WTC11 (cell line): ENCODE results near the gene MED12. TPM values are rescaled to one million over a fixed set of nuclear protein-coding genes. Genes with fewer than 3 reads are reported as not detected.

Experiments
- ATAC-seq: fragments of 200-7000 bp; cut with Tn5 transposase; 2 replicates; pipeline ENCODE4 v1.10.0; 2021; ENCODE audit warnings: mild to moderate bottlenecking, moderate library complexity
- CTCF ChIA-PET: fragments of 300-600 bp; sonication (Branson Sonifier 250); formaldehyde crosslinking; loops from one replicate; lab custom pipeline; 2021; ENCODE audit warnings: antibody characterized with exemption; lab: Charles Lee
- POLR2A ChIA-PET: fragments of 350-600 bp; sonication (Branson Sonifier 250); formaldehyde crosslinking; loops from one replicate; lab custom pipeline; 2021; ENCODE audit warnings: antibody characterized with exemption; lab: Charles Lee
- DNase-seq: peaks from one replicate; pipeline ENCODE4 v3.0.0; 2021; ENCODE audit warnings: low spot score
- H3K27ac Mint-ChIP-seq: 2 replicates; pipeline ENCODE4 v1.8.0; 2021; ENCODE audit warnings: mixed read lengths
- H3K27me3 Mint-ChIP-seq: 2 replicates; pipeline ENCODE4 v1.8.0; 2021; ENCODE audit warnings: low read depth, mild to moderate bottlenecking, moderate library complexity, mixed read lengths
- H3K36me3 Mint-ChIP-seq: 2 replicates; pipeline ENCODE4 v1.8.0; 2021; ENCODE audit warnings: mixed read lengths
- H3K4me1 Mint-ChIP-seq: 2 replicates; pipeline ENCODE4 v1.8.0; 2022; ENCODE audit warnings: mixed read lengths
- H3K4me3 Mint-ChIP-seq: 2 replicates; pipeline ENCODE4 v1.8.0; 2021; ENCODE audit warnings: mild to moderate bottlenecking, moderate library complexity, mixed read lengths
- H3K9me3 Mint-ChIP-seq: 2 replicates; pipeline ENCODE4 v1.8.0; 2021; ENCODE audit warnings: mixed read lengths
- ATF3 ChIP-seq: sonication (generic); formaldehyde crosslinking; conservative IDR thresholded peaks from 2 replicates; pipeline ENCODE4 v1.8.1; 2022; ENCODE audit warnings: mild to moderate bottlenecking, missing genetic modification reagents
- CBFB ChIP-seq: sonication (generic); formaldehyde crosslinking; IDR thresholded peaks from 2 replicates; pipeline ENCODE4 v1.8.1; 2022; ENCODE audit warnings: mild to moderate bottlenecking, low read depth, missing genetic modification reagents
- CTCF ChIP-seq: fragments of 200-600 bp; IDR thresholded peaks from 2 replicates; pipeline ENCODE4 v1.8.0; 2022; ENCODE audit warnings: antibody characterized with exemption
- E2F5 ChIP-seq: sonication (generic); formaldehyde crosslinking; IDR thresholded peaks from 2 replicates; pipeline ENCODE4 v1.8.1; 2022; ENCODE audit warnings: mild to moderate bottlenecking, moderate library complexity, missing genetic modification reagents
- ELF4 ChIP-seq: sonication (generic); formaldehyde crosslinking; IDR thresholded peaks from 2 replicates; pipeline ENCODE4 v1.8.1; 2022; ENCODE audit warnings: low read depth, mild to moderate bottlenecking, moderate library complexity, missing genetic modification reagents
- FOXK1 ChIP-seq: sonication (generic); formaldehyde crosslinking; IDR thresholded peaks from 2 replicates; pipeline ENCODE4 v1.8.0; 2022; ENCODE audit warnings: mild to moderate bottlenecking, moderate library complexity, missing genetic modification reagents
- FOXP1 ChIP-seq: sonication (generic); formaldehyde crosslinking; IDR thresholded peaks from 2 replicates; pipeline ENCODE4 v1.8.0; 2022; ENCODE audit warnings: missing genetic modification reagents, mild to moderate bottlenecking, moderate library complexity, borderline replicate concordance
- HMGXB4 ChIP-seq: sonication (generic); formaldehyde crosslinking; IDR thresholded peaks from 2 replicates; pipeline ENCODE4 v1.8.1; 2023; ENCODE audit warnings: mild to moderate bottlenecking, moderate library complexity, missing genetic modification reagents
- IRF1 ChIP-seq: sonication (generic); formaldehyde crosslinking; IDR thresholded peaks from 2 replicates; pipeline ENCODE4 v1.8.0; 2023; ENCODE audit warnings: missing genetic modification reagents
- JUN ChIP-seq: sonication (generic); formaldehyde crosslinking; IDR thresholded peaks from 2 replicates; pipeline ENCODE4 v1.8.0; 2023; ENCODE audit warnings: mild to moderate bottlenecking, missing genetic modification reagents
- KAT7 ChIP-seq: sonication (generic); formaldehyde crosslinking; IDR thresholded peaks from 2 replicates; pipeline ENCODE4 v1.8.1; 2023; ENCODE audit warnings: missing genetic modification reagents, mild to moderate bottlenecking, borderline replicate concordance
- MYBL2 ChIP-seq: sonication (generic); formaldehyde crosslinking; IDR thresholded peaks from 2 replicates; pipeline ENCODE4 v1.8.1; 2023; ENCODE audit warnings: mild to moderate bottlenecking, moderate library complexity, missing genetic modification reagents
- NR3C1 ChIP-seq: sonication (generic); formaldehyde crosslinking; conservative IDR thresholded peaks from 2 replicates; pipeline ENCODE4 v1.8.1; 2023; ENCODE audit warnings: low read depth, mild to moderate bottlenecking, missing genetic modification reagents
- RELA ChIP-seq: sonication (generic); formaldehyde crosslinking; IDR thresholded peaks from 2 replicates; pipeline ENCODE4 v1.8.1; 2022; ENCODE audit warnings: missing genetic modification reagents, mild to moderate bottlenecking, borderline replicate concordance
- RORB ChIP-seq: fragments of 250-450 bp; sonication (Bioruptor Pico); IDR thresholded peaks from 2 replicates; pipeline ENCODE4 v1.9.0; 2021; ENCODE audit warnings: mild to moderate bottlenecking
- ZNF416 ChIP-seq: fragments of 250-450 bp; sonication (Bioruptor Pico); IDR thresholded peaks from 2 replicates; pipeline ENCODE4 v1.9.0; 2021; ENCODE audit warnings: mild to moderate bottlenecking, inconsistent platforms
- ZNF423 ChIP-seq: fragments of 250-450 bp; sonication (Bioruptor Pico); IDR thresholded peaks from 2 replicates; pipeline ENCODE4 v2.1.2; 2022; ENCODE audit warnings: mild to moderate bottlenecking, moderate library complexity
- total RNA-seq: library from RNA; stranded (reverse); gene quantifications from 3 replicates; pipeline ENCODE4 v1.2.3, GENCODE V29; 2021
- TF ChIP-seq, protein P1 (sequence below): fragments of 250-450 bp; sonication (Bioruptor Pico); conservative IDR thresholded peaks from 2 replicates; pipeline ENCODE4 v1.9.0; 2021; ENCODE audit warnings: mild to moderate bottlenecking
- TF ChIP-seq, protein P2 (sequence below): sonication (generic); formaldehyde crosslinking; conservative IDR thresholded peaks from 2 replicates; pipeline ENCODE4 v1.8.1; 2023; ENCODE audit warnings: mild to moderate bottlenecking, low read depth, missing genetic modification reagents, moderate library complexity
- TF ChIP-seq, protein P3 (sequence below): sonication (generic); formaldehyde crosslinking; IDR thresholded peaks from 2 replicates; pipeline ENCODE4 v1.8.1; 2022; ENCODE audit warnings: mild to moderate bottlenecking, missing genetic modification reagents, moderate library complexity, borderline replicate concordance

The MED12 gene
- total RNA-seq, 1 experiment from 2014 or later, result 35.6 TPM

DNA sequence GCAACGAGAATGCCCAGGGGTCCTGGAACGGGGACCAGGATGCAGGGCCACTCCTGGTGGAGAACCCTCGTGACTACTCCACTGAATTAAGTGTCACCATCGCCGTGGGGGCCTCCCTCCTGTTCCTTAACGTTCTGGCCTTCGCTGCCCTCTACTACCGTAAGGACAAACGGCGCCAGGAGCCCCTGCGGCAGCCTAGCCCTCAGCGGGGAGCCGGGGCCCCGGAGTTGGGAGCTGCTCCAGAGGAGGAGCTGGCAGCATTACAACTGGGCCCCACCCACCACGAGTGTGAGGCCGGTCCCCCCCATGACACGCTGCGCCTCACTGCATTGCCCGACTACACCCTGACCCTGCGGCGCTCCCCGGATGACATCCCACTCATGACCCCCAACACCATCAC lies 51.2 kb downstream of the MED12 start:
- DNase-seq (no peak), ATAC-seq (no peak)
- H3K27me3 Mint-ChIP-seq, result no peaks in the 10 kb centered on the region
- TF ChIP-seq JUN (CRISPR knock-in tag), result no peak
- TF ChIP-seq FOXP1 (CRISPR knock-in tag), result no peak
- TF ChIP-seq ATF3 (CRISPR knock-in tag), result no peak
- no peak for TF ChIP-seq RELA (CRISPR knock-in tag)
- TF ChIP-seq, protein P1, sequence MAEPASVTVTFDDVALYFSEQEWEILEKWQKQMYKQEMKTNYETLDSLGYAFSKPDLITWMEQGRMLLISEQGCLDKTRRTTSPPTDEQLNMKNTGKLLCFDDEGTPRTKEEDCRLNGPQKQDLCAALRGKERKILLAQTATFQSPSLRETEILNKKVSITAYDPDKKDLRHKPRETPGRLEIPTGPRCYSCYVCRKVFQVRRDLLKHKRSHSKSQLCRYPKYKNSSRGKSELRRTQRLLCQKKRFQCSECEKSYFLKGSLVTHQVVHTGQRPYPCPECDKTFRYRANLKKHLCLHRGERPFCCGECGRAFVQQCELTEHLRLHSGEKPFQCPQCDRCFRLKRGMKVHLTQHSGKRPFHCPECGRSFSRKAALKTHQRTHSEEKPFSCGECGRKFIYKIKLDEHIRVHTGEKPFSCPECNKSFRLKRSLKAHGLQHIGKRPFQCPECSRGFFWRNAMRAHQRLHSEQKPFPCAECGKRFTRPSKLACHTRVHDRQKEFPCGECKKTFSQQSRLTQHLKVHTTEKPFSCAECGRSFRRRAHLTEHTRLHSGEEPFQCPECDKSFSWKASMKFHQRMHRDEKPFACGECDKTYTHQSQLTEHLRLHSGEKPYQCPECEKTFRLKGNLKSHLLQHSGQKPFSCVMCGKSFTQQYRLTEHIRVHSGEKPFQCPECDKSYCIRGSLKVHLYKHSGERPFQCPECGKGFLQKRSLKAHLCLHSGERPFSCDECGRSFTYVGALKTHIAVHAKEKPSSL (CRISPR knock-in tag), result no peak
- peaks cover 3% of the 10 kb centered on the region; the same call in 1 of the 2 replicates for H3K36me3 Mint-ChIP-seq
- no peak overlapping the region for H3K27ac Mint-ChIP-seq
- CTCF ChIA-PET, result no interaction called here
- peaks cover 13% of the 10 kb centered on the region for H3K4me1 Mint-ChIP-seq
- peaks cover 4% of the 10 kb centered on the region; the same call in 1 of the 2 replicates for H3K9me3 Mint-ChIP-seq
- POLR2A ChIA-PET, result no interaction called here
- no peak overlapping the region for H3K4me3 Mint-ChIP-seq

GRCh38 chrX:71170660-71171059 lies 52.3 kb downstream of the MED12 start:
- ChIA-PET CTCF (no interaction called here), POLR2A (no interaction called here)
- no peak for DNase-seq
- Mint-ChIP-seq H3K27ac (no peak overlapping the region), H3K36me3 (peaks cover 3% of the 10 kb centered on the region; the same call in 1 of the 2 replicates), H3K27me3 (no peaks in the 10 kb centered on the region), H3K4me1 (peaks cover 13% of the 10 kb centered on the region), H3K9me3 (peaks cover 4% of the 10 kb centered on the region; the same call in 1 of the 2 replicates), H3K4me3 (no peak overlapping the region)
- peak; percentile 69 for ATAC-seq
- TF ChIP-seq KAT7 (CRISPR knock-in tag) (no peak), IRF1 (CRISPR knock-in tag) (no peak), JUN (CRISPR knock-in tag) (no peak), FOXP1 (CRISPR knock-in tag) (no peak), HMGXB4 (no peak), ELF4 (no peak), ZNF416 (CRISPR knock-in tag) (no peak), CTCF (no peak), MYBL2 (CRISPR knock-in tag) (no peak), CBFB (CRISPR knock-in tag) (no peak), E2F5 (CRISPR knock-in tag) (no peak), NR3C1 (no peak), RORB (CRISPR knock-in tag) (no peak), ZNF423 (CRISPR knock-in tag) (no peak), FOXK1 (CRISPR knock-in tag) (no peak)
- TF ChIP-seq, protein P1 (CRISPR knock-in tag), result no peak
- TF ChIP-seq, protein P2, sequence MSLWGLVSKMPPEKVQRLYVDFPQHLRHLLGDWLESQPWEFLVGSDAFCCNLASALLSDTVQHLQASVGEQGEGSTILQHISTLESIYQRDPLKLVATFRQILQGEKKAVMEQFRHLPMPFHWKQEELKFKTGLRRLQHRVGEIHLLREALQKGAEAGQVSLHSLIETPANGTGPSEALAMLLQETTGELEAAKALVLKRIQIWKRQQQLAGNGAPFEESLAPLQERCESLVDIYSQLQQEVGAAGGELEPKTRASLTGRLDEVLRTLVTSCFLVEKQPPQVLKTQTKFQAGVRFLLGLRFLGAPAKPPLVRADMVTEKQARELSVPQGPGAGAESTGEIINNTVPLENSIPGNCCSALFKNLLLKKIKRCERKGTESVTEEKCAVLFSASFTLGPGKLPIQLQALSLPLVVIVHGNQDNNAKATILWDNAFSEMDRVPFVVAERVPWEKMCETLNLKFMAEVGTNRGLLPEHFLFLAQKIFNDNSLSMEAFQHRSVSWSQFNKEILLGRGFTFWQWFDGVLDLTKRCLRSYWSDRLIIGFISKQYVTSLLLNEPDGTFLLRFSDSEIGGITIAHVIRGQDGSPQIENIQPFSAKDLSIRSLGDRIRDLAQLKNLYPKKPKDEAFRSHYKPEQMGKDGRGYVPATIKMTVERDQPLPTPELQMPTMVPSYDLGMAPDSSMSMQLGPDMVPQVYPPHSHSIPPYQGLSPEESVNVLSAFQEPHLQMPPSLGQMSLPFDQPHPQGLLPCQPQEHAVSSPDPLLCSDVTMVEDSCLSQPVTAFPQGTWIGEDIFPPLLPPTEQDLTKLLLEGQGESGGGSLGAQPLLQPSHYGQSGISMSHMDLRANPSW (CRISPR knock-in tag), result no peak
- TF ChIP-seq, protein P3, sequence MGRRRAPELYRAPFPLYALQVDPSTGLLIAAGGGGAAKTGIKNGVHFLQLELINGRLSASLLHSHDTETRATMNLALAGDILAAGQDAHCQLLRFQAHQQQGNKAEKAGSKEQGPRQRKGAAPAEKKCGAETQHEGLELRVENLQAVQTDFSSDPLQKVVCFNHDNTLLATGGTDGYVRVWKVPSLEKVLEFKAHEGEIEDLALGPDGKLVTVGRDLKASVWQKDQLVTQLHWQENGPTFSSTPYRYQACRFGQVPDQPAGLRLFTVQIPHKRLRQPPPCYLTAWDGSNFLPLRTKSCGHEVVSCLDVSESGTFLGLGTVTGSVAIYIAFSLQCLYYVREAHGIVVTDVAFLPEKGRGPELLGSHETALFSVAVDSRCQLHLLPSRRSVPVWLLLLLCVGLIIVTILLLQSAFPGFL (CRISPR knock-in tag), result no peak
